GM21360 (cell line): ENCODE data around the gene CTIF.

Experiments used
- ATAC-seq: cut with Tn5 transposase; IDR thresholded peaks from one replicate; pipeline ENCODE4 v1.9.1; 2021; ENCODE audit warnings: mild to moderate bottlenecking, moderate library complexity; ENCODE audit not compliant: unreplicated experiment

Gene CTIF

DNA sequence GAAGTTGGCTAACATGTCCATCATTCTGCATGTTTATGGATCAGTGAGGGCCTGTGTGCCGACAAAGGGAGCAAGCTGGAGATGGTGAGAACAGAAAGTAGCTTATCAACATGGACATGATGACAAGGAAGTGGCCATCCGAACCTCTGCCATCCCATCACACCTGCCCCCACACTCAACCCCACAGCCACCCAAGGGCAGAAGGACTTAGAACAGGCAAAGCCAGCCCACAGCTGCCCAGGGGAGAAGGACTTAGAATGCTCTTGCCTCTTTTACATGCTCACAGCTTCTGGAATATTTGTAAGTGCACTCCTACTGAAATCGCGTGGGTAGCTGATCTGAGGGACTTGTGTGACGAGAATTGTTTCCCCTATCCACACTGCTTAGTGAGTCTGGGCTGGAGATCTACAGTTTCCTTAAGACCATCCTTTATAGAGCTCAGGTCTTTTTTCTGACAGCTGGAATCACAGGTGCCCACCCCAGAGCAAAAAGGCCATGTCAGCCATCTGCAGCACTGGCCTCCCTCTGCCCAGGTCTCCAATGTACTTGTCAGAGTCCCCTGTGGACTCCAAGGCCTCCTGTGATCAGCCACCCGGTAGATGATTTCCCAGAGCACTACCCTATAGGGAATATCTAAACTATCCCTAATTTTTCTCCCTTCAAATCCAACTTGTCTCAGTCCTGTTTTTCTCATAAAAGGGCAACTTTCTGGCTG is 257.8 kb downstream of the CTIF start:
- ATAC-seq = no peak

- no peak for ATAC-seq
These were observed 259.0 kb downstream of the CTIF start for GRCh38 chr18:48797841-48798255.

DNA sequence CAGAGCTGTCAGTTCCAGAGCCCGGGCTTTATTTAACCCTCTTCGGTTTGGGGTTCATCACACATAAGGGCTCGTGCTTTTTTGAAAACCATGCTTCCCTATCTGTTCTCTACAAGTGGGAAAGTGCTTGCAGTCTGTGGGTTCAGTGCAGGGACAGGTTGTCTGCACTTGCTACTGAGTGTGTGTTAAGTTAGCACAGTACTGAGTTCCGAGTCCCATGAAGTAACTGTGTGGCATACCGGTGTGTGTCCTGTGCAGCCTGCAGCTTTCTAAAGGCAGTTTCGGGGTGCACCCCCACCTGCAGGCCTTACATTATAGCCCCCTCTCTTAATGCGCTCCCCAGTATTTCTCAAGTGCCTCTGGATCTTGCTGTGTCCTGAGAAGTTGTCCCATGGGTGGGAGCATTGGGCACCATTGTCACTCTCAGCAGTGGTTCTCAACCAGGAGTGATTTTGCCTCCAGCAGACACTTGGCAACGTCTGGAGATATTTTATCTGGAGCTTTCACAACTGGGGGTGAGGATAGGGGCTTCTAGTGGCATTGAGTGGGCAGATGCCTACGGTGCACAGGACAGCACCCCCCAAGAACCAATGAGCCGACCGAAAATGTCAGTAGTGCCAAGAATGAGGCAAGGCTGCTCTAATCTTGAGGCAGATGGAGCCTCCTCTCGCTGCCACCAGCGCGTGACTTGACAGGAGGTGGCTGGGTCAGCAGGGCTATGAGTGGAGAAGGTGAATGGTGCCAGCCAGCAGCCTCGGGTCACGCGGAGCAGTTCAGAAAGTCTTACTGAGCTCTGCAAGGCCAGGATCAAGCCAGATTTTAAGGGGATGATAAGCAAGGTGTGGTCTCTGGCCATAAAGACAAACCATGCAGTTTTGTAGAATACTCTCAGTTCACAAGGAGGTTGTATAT is 259.8 kb downstream of the CTIF start:
- ATAC-seq = no peak

- peak; percentile 38 for ATAC-seq
These were observed 261.0 kb downstream of the CTIF start for GRCh38 chr18:48799724-48800315.

DNA sequence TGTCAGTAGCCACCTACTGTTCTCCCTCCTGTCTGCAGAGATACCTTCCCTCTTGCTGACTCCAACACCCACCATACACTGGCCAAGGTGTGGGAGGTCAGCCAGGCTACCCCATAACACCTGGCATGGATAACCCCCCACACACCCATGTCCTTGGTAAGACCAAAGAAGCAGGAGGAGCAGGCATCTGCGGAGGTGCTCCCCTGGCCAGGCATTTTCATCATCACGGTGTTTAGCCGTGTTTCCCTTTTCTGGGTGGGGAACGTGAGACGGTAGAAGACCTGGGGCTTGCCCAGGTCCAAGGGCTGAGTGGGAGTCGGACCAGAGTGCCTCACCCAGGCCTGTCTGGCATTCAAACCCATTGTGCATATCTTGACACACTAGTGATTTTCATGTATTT is 261.6 kb downstream of the CTIF start:
- ATAC-seq = no peak

GRCh38 chr18:48800876-48801727 is 262.3 kb downstream of the CTIF start:
- ATAC-seq = peak; percentile 43

DNA sequence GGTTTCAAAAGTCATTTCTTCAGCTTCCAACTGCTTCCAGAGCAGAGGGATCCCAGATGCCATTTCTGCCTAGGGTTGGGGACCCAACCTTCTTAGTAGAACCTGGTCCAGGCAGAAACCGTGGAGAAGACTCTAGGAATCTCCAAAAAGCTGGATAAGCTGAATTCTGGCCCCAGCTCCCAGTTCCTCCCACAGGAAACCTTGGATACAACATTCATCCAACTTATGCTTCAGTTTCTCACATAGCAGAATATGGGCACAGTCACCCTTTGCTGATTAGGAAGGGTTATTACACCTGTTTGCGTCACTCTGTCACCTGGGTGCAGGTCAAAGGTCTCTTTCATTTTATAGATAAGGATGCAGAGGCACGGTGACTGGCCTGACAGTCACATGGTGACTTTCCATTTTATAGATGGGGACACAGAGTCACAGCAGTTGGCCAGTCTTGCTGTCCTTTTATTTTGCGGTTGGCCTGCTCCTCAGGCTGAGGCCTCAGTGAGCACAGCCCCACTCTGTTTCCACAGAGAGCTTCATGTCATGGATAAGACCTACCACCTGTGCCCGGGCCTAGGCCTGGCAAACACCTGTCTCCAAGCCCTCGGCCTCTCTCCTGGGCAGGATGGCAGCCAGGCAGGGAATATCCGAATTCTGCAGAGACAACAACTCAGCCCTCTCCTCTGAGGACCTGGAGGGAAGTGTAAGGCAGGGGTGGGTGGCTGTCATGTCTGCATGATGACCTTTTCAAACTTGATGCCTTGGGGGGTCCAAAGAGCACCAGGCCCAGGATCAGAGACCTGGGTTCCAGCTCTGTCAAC is 263.1 kb downstream of the CTIF start:
- ATAC-seq = no peak

DNA sequence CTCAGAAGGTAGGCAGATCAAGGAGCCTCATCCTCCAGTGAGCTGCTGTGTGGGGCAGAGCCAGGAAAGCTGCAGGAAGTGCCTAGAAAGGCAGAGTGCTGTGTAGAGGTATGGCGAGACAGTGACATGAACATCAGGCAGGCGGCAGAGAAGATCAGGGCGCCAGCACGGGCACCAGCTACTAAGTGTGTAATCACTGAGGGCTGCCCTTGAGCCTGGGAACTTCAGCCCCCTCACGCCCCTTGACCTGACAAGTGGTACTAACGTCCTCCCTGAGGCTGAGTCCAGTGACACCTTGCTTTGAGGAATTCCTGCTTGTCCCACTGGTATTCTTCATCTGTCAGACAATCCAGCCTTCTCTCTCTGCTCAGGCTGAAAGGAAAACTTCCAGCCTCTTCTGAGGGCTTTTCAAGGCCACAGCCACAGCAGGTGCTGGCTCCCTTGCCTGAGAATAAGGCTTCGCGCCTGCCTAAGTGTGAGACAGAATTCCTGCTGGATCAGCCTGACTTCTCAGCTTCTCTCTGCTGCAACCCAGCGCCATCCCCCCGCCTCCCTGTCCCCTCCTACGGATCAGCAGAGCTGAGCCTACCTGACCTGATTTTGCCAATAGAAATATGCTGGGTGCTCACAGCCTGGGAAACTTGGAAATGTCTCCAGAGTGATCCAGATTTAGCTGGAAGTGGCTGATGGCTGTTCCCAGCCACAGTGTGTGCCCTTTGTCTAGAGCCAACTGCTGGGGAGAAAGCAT is 263.9 kb downstream of the CTIF start:
- no peak for ATAC-seq

DNA sequence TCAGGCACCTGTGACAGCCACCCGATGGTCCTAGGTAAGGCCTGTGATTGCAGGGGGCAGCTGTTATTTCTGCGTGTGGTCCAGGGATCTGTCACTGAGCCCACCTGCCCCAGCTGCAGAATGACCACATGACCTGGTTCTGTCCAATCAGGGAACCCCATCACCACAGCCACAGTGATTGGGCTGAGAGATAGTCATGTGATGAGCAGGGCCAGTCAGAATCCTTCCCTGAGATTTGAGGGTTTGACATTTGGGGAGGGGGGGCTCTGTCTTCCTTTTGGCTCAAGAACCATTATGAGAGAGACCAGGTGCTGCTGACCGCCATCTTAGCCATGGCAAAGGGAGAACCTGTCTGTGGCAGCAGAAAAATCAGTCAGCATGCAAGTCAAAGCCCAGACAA is 264.7 kb downstream of the CTIF start:
- ATAC-seq = no peak

GRCh38 chr18:48803951-48804855 is 265.4 kb downstream of the CTIF start:
- ATAC-seq = no peak

GRCh38 chr18:48804856-48805610 is 266.2 kb downstream of the CTIF start:
- no peak for ATAC-seq

DNA sequence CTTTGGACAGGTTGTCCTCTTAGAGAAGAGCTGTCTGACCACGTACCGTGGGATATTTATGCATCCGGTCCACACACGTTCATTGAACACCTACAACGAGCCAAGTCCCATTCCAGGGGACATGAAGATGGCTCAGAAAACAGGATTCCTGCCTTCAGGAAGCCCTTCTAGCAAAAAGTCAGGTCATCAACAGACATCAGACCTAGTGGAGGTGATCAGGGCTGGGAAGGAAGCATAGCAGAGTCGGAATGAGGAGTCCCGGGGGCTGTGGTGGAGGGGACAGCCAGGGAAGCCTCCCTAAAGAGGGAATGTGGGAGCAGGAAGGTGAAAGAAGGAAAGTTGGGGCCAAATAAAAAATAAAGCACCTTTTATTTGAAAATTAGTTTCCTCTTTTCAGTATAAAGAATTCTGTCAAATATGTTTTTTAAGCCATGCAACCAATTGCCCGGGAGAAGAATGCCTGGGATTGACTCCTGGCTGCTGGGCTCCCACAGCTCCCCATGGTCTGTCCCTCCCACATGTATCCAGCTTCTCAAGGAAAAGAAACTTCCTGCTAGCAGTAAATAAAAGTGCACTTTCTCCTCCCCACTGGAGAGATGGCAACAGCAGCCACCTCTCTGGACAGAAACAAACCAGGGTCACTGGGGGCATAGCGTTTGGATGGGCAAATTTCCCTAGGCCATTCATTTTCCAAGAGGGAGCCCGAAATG is 267.1 kb downstream of the CTIF start:
- ATAC-seq = no peak

- no peak for ATAC-seq
These were observed 267.9 kb downstream of the CTIF start for GRCh38 chr18:48806551-48807261.

DNA sequence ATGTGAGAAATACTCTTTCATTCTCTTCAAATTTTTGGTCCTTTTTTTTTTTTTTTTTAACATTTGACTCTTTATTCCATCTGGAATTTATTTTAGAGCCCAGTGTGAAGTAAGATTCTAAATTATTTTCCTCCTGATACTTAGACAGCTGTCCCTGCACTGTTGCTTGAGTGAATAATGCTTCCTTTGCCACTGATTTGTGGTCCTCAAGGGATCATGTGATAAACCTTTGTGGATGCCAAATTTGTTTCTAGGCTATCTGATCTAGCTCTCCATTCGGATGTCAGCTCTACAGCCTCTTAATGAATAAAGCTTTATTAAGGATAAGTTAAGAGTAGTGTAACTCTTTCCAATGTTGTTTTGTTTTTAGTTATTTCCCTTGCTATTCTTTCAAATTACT is 269.6 kb downstream of the CTIF start:
- ATAC-seq = no peak

DNA sequence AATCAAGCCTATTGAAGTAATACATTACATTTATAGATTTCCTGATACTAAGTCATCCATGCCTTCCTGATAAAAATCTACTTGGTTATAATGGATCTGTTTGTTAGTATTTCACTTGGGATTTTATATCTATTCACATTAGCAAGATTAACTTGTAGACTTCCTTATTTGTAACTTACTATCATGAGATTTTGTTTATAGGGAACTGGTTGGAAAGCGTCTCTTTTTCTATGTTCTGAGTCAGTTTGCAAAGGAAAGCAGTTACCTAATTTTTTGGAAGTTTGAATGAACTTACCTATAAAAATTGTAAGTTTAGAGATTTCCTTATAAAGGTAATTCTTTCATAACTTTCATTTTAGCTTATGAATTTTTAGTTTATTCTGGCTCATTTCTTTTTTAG is 270.5 kb downstream of the CTIF start:
- no peak for ATAC-seq

DNA sequence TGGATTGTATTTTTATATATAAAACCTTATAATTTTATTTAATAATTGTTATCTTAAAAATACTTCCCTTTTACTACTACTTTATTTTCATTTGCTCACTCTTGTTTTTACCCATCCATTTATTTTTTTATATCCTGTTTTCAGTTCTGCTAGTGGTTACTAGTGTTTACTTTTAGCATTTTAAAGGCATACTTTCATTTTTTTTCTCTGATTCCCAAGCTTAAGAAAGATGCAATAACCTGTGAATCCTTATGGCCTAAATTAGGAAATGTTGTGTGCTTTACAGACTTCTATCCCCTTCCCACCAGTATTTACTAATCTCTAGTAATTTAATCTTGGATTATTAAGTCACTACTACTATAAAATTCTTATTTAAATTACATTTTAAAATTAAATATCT is 272.0 kb downstream of the CTIF start:
- ATAC-seq = no peak
